NCI-H1092 treated with DMSO at 0.1 percent for 48 hours (cell line): ENCODE data around the gene WDR12.
"Not testable (repeated sequence)": the region's sequence is repeated elsewhere in the genome, so short reads cannot be mapped to it uniquely, and the experiment has no call there.

Source experiments
- DNase-seq: peaks from one replicate; lab custom pipeline; 2025; lab: John Stamatoyannopoulos, UW

Gene WDR12

DNA sequence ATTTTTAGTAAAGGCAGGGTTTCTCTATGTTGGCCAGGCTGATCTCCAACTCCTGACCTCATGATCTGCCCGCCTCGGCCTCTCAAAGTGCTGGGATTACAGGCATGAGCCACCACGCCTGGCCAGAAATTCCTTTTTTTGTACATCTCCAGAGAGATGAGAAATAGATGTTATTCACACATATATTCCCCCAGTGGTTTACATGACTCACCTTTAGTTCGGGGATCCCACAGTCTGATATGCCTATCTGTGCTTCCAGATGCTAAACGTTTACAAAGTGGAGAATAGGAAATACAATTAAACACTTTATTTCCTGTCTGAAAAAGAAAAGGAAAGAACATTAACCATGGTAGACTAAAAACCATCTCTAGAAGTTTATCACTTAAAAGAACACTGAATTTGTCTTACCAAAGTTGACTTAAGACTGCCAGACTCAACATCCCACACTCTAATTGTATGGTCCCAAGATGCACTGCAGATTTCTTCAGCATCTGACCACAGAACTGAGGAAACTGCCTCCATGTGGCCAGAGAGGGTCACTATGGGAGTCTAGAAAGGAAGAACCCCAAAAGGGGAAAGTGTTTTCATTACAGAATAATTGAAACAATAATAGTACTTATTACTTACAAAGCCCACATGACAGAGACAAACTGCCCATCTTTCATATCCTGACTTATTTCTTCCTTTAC lies 27.3 kb downstream of the WDR12 start:
- no peak for DNase-seq

DNA sequence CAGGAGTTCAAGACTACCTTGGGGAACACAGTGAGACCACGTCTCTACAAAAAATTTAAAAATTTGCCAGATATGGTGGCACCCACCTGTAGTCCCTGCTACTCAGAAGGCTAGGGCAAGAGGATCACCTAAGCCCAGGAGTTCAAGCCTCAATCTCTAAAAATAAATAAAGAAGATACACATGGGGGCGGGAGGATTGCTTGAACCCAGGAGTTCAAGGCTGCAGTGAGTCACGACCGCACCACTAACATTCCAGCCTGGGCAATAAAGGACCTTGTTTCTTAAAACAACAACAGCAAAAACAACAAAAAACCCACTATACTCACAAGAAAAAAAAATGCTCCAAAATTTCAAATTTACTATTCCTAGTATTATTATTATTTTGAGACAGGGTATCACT lies 29.9 kb downstream of the WDR12 start:
- DNase-seq: no peak

DNA sequence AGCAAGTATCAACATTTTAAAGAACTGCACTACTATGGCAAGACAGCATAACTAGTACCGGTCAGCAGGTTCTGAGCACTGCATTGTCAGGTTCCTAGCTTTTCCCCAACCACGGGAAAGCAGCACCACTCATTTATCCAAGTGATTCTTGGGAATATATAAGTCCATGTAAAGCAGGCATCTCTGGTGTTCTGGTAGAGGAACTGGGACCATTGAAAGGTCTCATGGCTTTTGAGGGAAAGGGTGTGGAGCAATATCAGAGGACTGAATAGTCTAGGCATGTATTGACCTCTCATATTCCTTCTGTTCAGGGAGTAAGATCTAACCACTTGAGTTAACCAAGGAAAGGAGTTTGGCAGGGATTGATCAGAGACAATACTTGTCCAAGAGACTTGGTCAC lies 33.8 kb downstream of the WDR12 start:
- DNase-seq: no peak

DNA sequence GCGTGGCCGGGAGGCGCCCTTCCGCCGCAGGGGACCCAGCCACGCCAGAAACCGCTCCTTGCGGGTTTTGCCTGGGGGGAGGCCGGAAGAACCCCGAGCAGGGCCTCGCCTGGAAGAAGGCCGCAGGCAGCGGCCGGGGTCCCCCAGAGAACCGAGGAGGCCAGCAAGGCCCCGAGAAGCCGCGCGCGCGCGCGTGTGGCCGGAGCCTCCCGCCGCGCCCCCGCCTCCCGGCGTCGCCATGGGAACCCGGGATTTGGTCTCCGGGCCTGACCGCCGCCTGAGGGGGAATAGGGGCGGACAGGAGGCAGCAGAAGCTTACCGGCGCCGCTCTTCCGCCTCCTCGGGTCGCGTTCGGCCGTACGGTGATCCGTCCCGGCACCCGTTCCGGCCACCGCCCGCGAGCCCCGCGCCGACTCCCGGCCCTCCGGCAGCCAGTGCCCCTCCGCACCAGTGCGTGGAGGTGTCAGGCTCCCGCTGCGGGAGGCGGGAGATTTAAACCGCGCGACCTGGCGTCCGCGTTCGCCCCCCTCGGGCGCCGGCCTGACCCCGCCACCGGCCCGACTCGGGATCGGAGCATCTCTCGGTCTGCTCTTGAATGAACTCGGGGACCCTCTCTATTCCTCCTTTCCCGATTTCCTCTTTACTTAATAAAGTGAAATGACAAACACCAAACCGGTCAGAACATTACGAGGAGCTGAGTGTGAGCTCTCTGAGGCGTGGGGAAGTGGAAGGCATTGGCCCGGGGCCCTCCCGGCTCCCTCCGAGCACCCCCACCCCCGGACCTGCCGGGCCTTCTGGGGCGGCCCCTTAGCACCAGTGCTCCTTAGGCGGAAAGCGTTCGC lies 40.0 kb downstream of the WDR12 start, which contains the start of gene ICA1L:
TSS of gene ICA1L (minus strand) at position 467 of the 842 bp plus-strand sequence. CDS start 42,757 bp downstream, outside the sequence.
- peak; percentile 72 for DNase-seq

DNA sequence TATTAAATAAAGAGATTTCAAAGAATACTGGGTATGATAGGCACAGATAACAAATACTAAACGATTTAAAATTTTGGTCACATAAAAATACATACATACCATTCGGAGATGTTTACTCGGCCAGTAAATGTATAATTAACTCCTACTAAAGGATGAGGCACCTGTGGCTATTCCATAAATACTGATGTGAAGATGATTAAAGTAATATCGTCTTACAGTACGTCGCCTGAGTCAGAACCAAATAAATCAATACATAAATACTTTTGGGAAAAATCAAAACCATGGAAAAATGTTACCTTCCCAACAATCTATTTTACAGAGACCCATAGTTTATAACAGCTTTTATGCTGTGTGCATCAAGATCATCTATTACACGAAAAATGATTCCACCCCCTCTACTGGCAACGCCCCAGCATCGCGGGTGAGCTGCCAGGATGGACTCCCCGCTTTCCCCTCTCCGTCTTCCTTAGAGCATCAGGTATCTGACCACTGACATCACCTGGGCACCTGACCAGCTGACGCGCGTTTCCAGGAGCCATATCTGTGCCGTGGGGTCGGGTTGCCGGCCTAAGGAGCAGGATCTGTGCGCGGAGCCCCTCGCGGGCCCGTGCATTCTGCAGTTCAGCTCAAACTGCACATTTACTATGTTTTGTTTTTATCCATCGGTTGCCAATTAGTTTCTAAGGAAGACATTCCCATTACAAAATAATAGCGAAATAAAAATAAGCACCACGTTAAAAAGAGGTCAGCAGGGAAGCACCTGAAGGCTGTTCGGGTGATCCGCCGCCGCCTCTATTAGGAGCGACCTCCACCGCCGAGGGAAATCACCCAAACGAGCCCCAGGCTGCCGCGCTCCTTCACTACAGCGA lies 40.8 kb downstream of the WDR12 start:
- peak; percentile 79 for DNase-seq

DNA sequence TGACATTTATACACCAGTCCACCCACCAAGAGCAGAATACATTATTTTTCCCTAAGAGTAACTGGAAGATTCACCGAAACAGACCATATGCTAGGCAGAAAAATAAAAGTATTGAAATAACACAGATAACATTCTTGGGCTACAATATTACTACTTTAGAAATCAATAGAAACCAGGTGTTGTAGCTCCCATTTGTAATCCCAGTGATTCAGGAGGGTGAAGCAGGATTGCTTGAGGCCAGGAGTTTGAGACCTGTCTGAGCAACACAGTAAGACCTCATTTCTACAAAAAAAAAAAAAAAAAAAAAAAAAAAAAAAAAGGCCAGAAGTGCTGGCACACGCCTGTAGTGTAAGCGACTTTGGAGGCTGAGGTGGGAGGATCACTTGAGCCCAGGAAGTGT lies 49.5 kb downstream of the WDR12 start:
- DNase-seq: no peak

DNA sequence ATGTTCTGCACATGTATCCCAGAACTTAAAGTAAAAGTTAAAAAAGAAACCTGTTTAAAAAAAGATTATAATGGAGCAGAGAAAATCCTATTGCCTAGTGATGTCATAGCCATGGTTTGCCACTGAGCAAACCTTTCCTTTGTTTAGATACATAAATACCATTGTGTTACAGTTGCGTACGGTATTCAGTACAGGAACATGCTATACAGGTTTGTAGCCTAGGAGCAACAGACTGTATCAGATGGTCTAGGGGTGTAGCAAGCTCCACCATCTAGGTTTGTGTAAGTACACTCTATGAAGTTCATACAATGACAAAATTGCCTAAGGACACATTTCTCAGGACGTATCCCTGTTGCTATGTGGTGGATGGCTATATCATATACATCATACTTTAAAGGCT lies 52.9 kb downstream of the WDR12 start:
- DNase-seq: no peak

DNA sequence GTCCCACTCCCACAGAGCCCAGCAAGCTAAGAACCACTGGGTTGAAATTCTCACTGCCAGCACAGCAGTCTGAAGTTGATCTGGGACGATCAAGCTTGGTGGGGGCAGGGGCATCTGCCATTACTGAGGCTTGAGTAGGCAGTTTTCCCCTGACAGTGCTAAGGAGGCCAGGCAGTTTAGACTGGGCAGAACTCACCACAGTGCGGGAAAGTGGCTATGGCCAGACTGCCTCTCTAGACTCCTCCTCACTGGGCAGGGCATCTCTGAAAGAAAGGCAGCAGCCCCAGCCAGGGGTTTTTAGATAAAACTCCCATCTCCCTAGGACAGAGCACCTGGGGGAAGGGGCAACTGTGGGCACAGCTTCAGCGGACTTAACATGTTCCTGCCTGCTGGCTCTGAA lies 62.1 kb downstream of the WDR12 start:
- not testable (repeated sequence) for DNase-seq

DNA sequence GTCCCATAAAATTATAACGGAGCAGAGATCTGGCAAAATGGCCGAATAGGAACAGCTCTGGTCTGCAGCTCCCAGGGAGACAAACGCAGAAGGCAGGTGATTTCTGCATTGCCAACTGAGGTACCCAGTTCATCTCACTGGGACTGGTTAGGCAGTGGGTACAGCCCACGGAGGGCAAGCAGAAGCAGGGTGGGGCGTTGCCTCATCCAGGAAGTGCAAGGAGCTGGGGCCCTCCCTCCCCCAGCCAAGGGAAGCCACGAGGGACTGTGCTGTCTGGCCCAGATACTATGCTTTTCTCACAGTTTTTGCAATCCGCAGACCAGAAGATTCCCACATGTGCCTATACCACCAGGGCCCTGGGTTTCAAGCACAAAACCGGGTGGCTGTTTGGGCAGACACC lies 62.7 kb downstream of the WDR12 start:
- DNase-seq: no peak

DNA sequence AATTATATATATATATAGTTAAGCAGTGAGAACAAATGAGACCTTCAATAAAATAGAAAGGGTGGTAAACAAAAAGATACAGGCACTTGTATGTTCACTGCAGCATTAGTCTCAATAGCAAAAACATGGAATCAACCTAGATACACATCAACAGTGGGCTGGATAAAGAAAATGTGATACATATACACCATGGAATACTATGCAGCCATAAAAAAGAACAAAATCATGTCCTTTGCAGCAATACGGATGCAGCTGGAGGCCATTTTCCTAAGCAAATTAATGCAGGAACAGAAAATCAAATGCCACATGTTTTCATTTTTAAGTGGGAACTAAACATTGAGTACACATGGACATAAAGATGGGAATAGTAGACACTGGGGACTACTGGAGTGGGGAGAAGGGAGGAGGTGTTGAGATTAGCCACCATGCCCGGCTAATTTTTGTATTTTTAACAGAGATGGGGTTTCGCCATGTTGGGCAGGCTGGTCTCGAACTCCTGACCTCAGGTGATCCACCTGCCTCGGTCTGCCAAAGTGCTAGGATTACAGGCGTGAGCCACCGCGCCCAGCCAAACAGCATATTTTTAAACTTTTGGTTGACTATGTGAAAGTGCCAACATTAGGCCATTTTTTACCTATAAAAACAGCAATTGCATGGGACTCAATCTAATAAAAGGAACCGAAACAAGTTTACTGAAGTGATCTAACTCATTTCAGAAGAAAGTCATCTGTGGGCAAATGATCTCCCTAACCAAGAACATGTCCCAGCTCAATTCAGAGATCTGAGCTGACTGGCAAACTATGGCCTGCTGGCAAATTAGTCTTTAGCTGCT lies 63.6 kb downstream of the WDR12 start:
- no peak for DNase-seq

DNA sequence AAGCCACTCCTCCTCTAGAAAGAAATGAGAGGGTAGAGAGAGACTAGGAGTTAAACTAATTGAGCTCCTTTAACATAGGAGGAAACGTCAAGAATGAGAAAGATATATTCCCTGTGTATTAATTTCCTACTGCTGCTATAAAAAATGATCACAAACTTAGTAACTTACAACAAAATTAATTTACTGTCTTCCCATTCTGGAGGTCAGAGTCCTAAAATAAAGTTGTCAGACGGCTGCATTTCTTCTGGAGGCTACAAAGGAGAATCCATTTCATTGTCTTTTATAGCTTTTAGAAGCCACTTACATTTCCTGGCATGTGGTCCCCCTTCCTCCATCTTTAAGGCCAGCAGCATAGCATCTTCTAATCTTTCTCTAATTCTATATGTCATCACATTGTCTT lies 66.8 kb downstream of the WDR12 start:
- no peak for DNase-seq

DNA sequence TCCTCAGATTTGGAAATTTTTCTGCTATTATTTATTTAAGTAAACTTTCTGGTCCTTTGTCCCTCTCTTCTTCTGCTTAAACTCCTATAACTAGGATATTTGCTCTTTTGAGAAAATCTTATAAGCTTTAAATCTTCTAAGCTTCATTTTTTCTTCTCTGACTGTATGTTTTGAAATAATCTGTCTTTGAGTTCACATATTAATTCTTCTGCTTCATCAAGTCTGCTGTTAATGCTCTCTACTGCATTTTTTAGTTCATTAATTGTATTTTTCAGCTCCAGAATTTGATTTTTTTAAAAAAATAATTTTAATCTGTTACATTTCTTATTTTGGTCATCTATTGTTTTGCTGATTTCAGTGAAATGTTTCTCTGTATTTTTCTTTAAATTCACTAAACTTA lies 68.8 kb downstream of the WDR12 start:
- no peak for DNase-seq

DNA sequence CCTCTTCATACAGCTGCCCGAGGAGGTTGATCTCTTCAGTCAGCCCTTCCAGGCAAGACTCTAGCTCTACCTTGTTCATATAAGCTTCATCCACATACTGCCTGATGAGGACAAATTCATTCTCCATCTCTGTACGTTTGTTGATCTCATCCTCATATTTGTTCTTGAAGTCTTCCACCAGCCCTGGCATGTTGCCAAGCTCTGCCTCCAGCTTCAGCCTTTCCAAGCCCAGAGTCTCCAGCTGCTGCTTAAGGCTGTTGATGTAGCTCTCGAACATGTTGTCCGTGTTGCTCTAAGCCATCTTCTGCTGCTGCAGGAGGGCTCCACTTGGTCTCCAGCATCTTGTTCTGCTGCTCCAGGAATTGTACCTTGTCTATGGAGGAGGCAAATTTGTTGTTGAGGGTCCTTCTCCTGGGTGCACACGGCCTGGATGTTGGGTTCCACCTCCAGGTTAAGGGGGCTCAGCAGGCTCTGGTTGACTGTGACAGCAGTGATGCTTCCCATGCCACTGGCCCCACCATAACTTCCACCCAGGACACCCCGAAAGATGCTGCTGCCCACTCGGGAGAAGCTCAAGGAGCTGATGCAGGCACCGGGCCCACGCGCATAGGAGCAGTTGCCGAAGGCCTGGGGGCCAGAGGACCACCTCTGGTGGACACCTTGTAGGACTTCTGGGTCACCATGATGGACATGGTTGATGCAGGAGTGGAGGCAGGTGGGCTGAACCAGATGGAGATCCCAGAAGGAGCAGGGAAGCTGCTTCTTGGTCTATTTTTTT lies 70.2 kb downstream of the WDR12 start:
- DNase-seq: no peak

DNA sequence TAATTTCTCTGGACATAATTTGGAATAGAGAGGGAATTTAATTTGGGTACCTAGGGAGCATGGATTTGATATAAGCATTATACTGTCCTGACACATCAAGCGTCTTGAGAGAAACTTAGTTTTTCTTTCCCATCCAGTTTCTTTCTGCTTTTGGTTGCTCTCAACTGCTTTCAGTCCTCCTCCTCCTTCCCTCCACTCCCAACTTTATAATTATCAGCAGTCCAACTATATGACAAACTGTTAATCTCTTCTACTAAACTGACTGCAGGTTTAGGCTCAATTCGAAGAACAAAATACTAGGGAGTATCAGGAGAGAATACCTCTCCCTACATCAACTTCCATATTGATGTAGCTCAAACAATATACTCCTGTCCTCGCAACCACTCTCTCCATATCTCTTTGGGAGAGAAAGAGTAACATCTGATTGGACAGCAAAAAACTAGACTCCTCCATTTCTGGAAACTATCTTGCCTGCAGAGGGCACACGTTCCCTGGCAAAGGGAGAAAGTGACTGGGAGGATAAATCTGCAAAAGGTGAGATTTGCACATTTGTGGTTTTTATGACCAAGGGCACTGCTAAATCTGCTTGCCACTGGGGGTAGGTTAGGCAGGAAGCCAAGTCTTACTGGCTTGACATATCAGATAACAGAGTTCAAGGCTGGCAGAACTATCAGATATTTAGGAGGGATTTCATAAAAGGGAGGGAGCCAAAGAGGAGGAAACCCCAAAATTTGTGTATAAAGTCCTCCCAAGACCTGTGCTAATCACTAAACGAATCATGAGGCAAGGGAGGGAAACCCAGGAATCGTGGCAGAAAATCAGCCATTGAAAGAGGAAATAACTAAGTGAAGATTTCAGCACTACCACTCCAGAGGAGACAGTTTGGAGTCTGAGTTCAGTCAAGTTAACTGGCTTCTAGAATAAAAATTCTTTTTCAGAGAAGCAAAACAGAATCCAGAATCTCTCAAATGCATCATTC lies 79.9 kb downstream of the WDR12 start:
- DNase-seq: peak; percentile 23

DNA sequence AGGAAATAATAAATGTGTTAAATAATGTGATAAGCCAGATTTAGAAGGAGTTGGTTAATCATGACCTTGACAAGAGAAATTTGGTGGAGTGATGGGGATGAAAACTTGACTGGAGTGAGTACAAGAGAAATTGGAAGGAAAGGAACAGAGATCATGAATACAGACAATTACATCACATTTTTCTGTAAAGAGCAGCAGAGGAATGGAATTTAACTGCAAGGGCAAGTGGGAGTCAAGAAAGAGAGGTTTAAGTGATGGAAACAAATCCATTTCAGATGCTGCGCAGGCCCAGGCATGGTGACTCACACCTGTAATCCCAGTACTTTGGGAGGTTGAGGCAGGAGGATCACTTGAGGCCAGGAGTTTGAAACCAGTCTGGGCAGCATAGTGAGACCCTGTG lies 86.6 kb downstream of the WDR12 start:
- no peak for DNase-seq
